GM21528 (cell line): ENCODE results near the gene PTPN2.
"Not testable (repeated sequence)": the region's sequence is repeated elsewhere in the genome, so short reads cannot be mapped to it uniquely, and the experiment has no call there.

Experiments
- ATAC-seq: cut with Tn5 transposase; IDR thresholded peaks from one replicate; pipeline ENCODE4 v1.9.1; 2021; ENCODE audit warnings: mild to moderate bottlenecking, moderate library complexity; ENCODE audit not compliant: unreplicated experiment, low FRiP score

PTPN2 gene

GRCh38 chr18:12895626-12896025, 11.6 kb upstream of the PTPN2 start:
- no peak for ATAC-seq

DNA sequence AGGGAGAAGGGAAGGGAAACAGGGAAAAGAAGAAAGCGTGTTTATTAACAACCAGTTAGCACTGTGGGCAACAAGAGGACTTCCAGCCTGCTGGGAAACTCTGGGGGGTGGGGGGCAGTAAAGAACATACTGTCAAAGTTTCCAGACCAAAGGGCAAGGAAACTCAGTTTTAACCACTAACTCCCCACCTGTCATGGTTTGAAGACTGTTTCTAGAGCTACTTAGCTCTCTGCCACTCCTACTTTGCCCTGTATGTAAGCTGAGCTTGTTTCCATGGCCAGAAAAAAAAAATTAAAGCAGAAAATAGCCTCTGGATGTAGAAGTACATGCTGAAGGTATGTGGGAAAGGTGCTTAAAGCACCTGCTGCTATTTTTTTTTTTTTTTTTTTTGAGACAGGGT, 11.0 kb upstream of the PTPN2 start:
- ATAC-seq, result no peak

DNA sequence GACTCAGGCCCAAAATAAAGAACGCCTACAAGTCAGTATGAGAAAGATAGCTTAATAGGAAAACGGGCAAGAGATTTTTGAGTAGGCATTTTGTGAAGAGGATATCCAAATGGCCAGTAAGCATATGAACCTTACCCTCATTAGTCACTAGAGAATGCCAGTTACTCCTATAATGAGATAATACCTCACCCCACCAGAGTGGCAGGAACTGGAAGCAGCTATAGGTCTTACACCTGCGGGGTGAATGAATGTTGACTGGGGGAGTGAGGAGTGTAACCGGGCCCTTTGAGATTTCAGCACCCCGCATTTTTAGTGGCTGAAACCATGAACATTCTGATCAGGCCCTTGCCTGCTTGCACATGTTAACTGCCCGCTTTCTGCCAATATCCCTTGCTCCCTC, 7.5 kb upstream of the PTPN2 start:
- no peak for ATAC-seq

DNA sequence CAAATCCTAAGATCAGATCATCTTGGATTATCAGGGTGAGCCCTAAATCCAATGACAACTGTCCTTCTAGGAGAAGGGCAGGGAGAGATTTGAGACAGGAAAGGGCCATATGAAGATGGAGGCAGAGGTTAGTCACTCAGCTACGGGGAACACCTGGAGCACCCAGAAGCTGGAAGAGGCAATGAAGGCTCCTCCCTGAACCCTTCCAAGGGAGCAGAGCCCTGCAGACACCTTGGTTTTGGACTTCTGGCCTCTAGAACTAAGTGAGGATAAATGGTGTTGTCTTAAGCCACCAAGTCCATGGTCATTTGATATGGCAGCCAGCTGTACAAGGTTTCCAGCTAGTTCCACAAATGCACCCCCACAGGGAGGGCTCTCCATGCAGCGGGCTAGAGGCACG, 6.9 kb upstream of the PTPN2 start:
- no peak for ATAC-seq

GRCh38 chr18:12886498-12887126, 2.6 kb upstream of the PTPN2 start:
- no peak for ATAC-seq

DNA sequence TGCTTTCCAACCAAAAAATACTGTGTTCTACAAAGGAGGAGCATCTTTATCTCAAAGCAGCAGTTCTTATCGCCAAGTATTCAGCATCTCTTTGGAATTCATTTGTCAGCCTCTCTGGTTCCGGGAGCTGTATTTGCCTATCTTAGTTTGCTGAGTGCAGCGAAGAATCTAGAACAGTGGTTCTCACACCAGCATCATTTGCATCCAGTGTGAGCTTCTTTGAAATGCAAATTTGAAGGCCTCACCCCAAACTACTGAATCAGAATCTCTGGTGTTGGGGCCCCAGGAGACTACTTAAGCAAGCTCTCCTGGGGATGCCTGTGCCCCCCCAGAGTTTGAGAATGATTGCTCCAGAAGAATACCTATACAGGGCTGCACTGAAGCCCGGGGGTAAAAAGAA, 1.5 kb upstream of the PTPN2 start:
- ATAC-seq, result no peak

DNA sequence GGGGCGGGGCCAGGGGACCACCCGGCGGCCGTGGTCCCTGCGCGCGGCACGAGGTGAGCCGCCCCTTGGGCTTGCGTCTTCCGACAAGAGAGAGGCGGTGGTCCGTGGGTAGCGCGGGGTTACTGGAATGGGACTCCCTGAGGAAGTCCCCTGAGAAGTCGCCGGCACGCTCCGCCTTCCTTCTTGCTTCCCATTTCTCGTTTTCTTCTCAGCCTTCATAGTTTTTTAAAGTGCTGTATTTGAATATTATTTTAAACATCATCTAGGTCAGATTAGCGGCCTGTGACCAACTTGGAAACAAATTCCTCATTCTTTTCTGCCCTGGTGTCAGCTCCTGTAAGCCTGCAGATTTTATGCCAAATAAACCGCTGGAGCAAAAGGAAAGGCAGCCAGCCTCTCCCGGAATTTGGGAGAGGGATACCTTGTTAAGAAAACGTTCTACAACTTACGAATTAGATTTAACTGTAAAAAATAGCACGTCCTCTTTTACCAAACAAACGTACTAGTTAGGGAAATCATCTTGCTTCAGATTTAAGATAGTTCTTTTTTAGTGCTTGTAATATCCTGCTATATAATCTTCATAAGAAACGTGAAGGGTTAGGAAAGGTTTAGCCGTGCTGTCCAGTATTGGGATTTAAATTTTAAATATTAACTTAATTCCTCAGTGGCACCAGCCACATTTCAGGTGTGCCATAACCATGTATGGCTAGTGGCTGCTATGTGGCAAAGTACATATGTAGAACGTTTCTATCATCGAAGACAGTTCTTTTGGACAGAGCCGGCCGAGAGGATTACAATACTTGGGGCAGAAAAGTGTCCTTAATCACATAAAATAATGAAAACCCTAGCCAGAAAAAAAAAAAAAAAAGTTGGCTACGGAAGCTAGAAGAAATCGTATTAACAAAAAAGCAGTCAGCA, 628 bp upstream of the PTPN2 start:
- ATAC-seq, result no peak

GRCh38 chr18:12883372-12883683, 709 bp downstream of the PTPN2 start:
- ATAC-seq, result peak; percentile 19

GRCh38 chr18:12882453-12883371, 1.3 kb downstream of the PTPN2 start:
- no peak for ATAC-seq

GRCh38 chr18:12880541-12880910, 3.5 kb downstream of the PTPN2 start:
- no peak for ATAC-seq

- no peak for ATAC-seq
Observed at GRCh38 chr18:12879840-12880540, 4.0 kb downstream of the PTPN2 start.

GRCh38 chr18:12874992-12875391, 9.0 kb downstream of the PTPN2 start:
- ATAC-seq, result not testable (repeated sequence)

- ATAC-seq, result not testable (repeated sequence)
Observed at GRCh38 chr18:12873961-12874567, 10.0 kb downstream of the PTPN2 start.

- no peak for ATAC-seq
Observed at GRCh38 chr18:12872408-12872807, 11.6 kb downstream of the PTPN2 start.

DNA sequence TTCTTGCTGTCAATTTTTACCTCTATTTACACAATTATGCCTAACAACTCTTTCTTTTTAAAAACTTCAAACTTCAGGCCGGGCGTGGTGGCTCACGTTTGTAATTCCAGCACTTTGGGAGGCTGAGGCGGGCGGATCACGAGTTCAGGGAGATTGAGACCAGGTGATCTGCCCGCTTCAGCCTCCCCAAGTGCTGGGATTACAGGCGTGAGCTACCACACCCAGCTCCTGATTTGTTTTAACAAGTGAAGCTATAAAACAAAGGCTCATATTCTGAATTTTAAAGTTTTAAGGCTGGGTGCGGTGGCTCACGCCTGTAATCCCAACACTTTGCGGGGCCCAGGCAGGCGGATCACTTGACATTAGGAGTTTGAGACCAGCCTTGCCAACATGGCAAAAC, 15.5 kb downstream of the PTPN2 start:
- no peak for ATAC-seq

DNA sequence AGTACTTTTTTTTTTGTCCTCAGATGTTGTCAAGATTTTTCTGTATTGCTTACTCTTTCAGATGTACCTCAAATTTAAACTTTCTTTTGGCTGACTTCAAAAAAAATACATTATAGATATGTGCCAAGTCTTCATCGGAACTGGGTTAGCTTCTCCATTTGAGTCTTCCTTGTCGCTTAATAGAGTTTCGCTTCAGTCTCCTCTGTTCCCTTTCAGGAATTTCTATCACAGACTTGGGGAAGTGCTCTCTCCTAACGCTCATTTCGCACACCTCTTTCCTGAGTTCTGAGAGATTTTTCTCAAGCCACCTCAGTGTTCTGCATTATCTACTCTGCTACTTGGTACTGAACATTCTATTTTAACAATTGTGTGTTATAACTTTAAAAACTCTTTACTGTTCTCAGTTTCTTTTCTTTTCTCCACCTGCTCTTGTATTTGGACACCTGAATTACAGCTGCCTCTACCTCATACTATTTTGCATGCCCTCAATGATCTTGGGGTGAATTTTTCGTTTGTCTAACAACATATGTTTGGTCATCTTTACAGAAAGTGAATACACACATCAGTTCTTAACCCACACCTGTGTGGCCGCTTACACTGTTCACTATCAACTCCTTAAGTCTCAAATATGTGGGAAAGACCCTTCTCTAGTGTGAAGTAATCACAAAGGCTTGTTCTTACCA, 16.5 kb downstream of the PTPN2 start:
- no peak for ATAC-seq

GRCh38 chr18:12863687-12864216, 20.3 kb downstream of the PTPN2 start:
- ATAC-seq, result no peak

DNA sequence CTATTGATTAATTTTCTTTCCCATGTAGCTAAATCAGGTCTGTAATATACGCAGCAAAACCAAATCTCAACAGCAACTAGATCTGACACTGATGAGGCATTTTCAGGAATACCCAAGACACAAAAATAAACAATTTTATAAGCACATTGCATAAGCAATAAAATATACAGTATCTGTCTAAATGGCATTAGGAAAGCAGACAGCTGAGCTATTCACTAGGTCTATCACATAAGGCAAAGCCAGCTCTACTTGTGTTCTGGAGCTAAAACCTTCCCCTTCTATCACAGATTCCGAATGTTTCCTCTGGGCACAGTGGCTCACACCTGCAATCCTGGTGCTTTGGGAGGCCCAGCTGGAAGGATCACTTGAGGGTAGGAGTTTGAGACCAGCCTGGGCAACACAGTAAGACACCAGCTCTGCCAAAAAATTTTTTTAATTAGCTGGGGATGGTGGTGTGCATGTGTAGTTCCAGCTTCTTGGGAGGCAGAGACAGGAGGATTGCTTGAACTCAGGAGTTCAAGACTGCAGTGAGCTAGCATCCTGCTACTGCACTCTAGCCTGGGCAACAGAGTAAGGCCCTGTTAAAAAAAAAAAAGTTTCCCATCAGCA, 21.1 kb downstream of the PTPN2 start:
- ATAC-seq, result no peak

DNA sequence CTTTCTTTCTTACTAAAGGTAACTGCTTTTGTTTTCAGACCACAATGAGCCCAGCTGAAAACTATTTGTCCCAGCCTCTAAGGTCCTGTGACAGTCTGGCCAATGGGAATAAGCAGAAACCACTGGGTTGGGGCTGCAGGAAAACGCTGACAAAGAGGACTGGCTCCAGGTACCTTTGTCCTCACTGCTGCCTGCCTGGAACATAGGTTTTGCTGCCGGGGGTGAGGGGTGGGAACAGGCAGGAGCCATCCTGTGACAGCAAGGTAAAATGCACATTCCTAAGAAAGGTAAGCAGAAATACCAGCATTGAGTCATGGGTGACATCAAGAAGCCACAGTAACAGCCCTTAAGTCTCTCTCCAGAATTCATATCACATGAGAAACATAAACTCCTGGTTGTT, 21.6 kb downstream of the PTPN2 start:
- no peak for ATAC-seq
